HG03558 (cell line): ENCODE measurements around the gene FRMD4B.
"Not testable (repeated sequence)": the region's sequence is repeated elsewhere in the genome, so short reads cannot be mapped to it uniquely, and the experiment has no call there.

ENCODE experiments used
- ATAC-seq: cut with Tn5 transposase; IDR thresholded peaks from one replicate; pipeline ENCODE4 v1.9.1; 2021; ENCODE audit warnings: moderate number of reproducible peaks; ENCODE audit not compliant: unreplicated experiment; ENCODE audit errors: extremely low read depth

Gene FRMD4B

GRCh38 chr3:69325151-69325550, 60.7 kb downstream of the FRMD4B start:
- no peak for ATAC-seq

- ATAC-seq: no peak
Observed at GRCh38 chr3:69324362-69325025, 61.4 kb downstream of the FRMD4B start.

- no peak for ATAC-seq
Observed at GRCh38 chr3:69323941-69324340, 61.9 kb downstream of the FRMD4B start.

GRCh38 chr3:69322512-69322911, 63.4 kb downstream of the FRMD4B start:
- ATAC-seq: not testable (repeated sequence)

GRCh38 chr3:69322158-69322509, 63.8 kb downstream of the FRMD4B start:
- no peak for ATAC-seq

- no peak for ATAC-seq
Observed at GRCh38 chr3:69321301-69322157, 64.4 kb downstream of the FRMD4B start.

GRCh38 chr3:69320871-69321271, 65.0 kb downstream of the FRMD4B start:
- no peak for ATAC-seq

GRCh38 chr3:69319652-69320051, 66.2 kb downstream of the FRMD4B start:
- no peak for ATAC-seq

- ATAC-seq: no peak
Observed at GRCh38 chr3:69318410-69318809, 67.5 kb downstream of the FRMD4B start.

GRCh38 chr3:69313251-69313650, 72.6 kb downstream of the FRMD4B start:
- ATAC-seq: no peak

GRCh38 chr3:69309814-69310213, 76.1 kb downstream of the FRMD4B start:
- no peak for ATAC-seq

- ATAC-seq: peak; percentile 98
Observed at GRCh38 chr3:69306239-69307185, 79.4 kb downstream of the FRMD4B start.

- ATAC-seq: no peak
Observed at GRCh38 chr3:69305011-69305410, 80.9 kb downstream of the FRMD4B start.

- no peak for ATAC-seq
Observed at GRCh38 chr3:69304396-69304795, 81.5 kb downstream of the FRMD4B start.

GRCh38 chr3:69300296-69300695, 85.6 kb downstream of the FRMD4B start:
- no peak for ATAC-seq

- ATAC-seq: no peak
Observed at GRCh38 chr3:69299344-69299743, 86.5 kb downstream of the FRMD4B start.

GRCh38 chr3:69297501-69297900, 88.4 kb downstream of the FRMD4B start:
- no peak for ATAC-seq

- ATAC-seq: no peak
Observed at GRCh38 chr3:69296995-69297394, 88.9 kb downstream of the FRMD4B start.

- no peak for ATAC-seq
Observed at GRCh38 chr3:69294014-69294766, 91.7 kb downstream of the FRMD4B start.
